GM18511 (cell line): ENCODE measurements around the gene GTSE1.
"Not testable (repeated sequence)": the region's sequence is repeated elsewhere in the genome, so short reads cannot be mapped to it uniquely, and the experiment has no call there.

Experiments
- ATAC-seq: cut with Tn5 transposase; IDR thresholded peaks from one replicate; pipeline ENCODE4 v1.9.1; 2021; ENCODE audit warnings: mild to moderate bottlenecking, moderate library complexity; ENCODE audit not compliant: unreplicated experiment

The GTSE1 gene

DNA sequence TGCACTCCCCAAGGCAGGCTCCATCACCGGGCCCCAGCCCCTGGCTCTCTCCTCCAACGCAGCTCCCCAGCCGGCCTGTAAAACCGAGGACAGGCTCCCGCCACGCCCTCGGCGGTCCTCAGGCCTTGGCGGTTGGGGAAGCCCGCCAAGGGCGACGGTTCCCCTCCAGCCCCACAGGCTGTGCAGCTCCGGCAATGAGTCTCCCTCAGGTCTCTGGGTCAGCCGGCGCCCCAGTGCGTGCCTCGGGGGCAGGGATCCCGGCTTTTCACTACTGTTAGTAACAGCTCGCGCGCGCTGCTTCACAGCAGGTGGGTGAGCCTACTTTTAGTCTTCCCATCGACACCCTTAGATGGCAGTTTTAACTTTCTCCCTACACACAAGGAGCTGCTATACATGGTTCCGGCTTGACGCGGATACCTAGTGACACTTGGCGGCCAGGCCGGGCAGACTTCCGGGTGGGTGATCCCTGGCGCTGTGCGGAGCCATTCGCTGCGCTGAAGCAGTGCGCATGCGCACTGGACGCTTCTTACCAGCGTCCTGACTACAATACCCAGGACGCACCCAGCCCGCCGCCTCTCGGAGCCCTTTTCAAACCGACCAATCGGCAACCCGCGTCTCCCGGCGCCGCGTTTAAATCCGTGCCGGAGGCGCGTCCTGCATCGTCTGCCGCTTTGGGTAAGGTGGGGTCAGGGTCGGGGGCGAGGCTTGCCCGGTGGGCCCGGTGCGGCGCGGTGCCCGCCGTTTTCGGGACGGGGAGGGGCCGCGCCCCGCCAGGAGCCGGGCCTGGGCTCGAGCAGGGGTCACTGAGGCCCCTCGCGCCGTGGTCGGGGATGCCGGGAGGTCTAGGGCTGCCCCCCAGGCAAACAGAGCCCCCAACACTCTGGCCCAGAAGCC is at the start of gene GTSE1:
GTSE1 (plus strand) TSS at position 614 of the 894 bp plus-strand sequence. CDS start 531 bp downstream, outside the sequence.
- ATAC-seq = peak; percentile 97

DNA sequence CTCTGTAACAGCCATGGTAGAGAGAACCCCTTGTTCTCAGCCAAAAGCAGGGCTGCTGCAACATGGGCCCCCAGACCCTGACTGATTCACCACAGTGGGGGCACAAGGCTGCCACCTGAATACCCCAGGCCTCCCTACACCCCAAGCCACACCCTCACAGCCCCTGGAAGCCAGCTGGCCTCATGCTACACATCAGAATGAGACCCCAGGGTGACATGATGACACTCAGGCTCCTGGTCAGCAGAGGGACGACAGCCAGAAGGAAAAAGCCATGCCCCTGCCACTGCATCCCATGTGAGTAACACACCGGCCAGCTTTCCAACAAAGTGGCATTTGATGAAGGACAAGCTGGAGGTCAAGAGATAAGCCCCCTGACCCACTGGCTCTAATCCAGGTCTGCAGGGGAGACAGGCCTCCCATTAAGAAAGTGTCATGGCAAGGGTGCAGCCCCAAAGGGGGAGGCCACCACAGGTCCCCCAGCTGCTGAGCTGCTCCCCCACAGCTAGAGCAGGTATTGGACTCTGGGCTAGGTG is 49.2 kb upstream of the GTSE1 start:
- ATAC-seq = no peak

DNA sequence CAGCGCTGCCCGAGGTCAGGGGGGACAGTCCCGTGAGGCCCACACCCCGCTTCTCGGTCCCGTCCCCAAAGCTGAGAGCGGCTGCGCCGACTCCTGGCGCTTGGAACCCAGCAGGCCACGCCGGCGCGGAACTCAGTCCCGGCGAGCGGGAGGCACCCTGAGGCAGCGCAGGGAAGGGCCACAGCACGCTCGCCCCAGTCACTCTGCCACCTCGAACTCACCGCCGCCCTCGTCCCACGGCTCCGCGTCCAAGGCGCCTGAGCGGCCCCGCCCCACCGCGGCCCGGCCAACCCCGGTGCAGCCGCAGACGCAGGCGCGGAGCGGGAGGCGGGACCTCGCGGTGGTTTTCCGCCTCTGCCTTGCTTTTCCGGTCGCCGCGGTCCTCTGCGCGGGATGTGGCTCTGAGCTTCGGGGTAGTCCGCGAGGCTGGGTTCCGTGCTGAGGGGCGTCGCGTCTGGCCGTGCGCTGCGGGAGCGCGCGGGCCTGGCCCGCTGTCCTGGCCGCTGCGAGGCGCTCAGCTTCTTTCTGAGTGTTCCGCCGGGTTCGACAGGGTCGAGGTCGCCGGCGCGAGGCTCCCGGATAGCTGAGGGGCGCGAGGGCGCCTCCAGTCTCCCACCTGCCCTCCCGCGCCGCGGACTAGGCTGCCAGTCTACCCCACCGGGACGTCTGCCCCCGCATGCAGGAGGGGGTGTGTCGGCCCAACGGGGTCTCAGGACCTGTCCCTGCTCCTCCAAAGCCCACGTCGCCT is 46.5 kb upstream of the GTSE1 start, which contains the start of gene CDPF1:
CDPF1 (minus strand) TSS at position 259 of the 748 bp plus-strand sequence. CDS start 2,009 bp downstream, outside the sequence.
- peak; percentile 88 for ATAC-seq

- ATAC-seq = peak; percentile 20
These were observed 45.9 kb upstream of the GTSE1 start for GRCh38 chr22:46250783-46251125.

DNA sequence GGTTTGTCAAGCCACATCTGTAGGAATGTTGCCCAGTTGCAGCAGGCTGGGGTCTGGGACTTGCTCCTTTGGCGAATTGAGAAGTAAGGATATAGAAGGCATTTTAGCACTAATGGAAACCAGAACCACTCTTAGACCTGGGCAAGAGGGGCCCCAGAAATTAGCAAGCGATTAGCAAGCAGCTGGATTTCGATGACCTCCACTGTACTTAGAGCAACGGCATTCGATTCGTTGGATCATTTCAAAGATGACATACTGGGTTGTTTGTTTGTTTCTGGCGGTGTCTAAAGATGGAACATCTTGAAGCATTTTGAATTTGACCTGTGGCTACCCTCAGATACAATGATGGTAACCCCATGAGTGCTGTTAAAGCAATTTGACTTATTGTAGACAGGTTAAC is 45.4 kb upstream of the GTSE1 start:
- no peak for ATAC-seq

GRCh38 chr22:46251816-46252380 is 44.8 kb upstream of the GTSE1 start:
- no peak for ATAC-seq

GRCh38 chr22:46256358-46256958 is 40.2 kb upstream of the GTSE1 start:
- no peak for ATAC-seq

GRCh38 chr22:46259374-46259773 is 37.3 kb upstream of the GTSE1 start:
- ATAC-seq = no peak

- ATAC-seq = no peak
These were observed 36.6 kb upstream of the GTSE1 start for GRCh38 chr22:46260038-46260437.

- no peak for ATAC-seq
These were observed 34.0 kb upstream of the GTSE1 start for GRCh38 chr22:46262449-46263215.

DNA sequence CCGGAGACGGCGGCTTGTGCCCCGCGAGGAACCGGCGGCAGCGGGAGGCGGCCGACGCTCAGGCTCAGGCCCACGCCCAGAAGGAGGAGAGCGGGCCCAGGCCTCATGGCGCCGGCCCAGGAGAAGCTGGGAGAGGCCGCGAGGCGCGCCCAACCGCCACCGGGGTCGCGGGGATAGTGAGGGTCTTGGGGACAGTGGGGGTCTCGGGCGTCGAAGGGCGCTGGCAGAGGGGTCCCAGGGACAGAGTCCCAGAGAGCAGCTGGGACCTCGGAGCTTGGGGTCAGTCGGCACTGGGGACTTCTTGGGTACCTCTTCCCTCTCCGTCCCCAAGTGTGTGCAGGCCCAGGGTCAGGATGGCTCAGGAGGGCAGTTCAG is 33.5 kb upstream of the GTSE1 start, which contains the start of gene PKDREJ:
PKDREJ (minus strand) TSS at position 128 of the 375 bp plus-strand sequence; CDS start at position 107, 21 bp downstream.
- ATAC-seq = no peak

DNA sequence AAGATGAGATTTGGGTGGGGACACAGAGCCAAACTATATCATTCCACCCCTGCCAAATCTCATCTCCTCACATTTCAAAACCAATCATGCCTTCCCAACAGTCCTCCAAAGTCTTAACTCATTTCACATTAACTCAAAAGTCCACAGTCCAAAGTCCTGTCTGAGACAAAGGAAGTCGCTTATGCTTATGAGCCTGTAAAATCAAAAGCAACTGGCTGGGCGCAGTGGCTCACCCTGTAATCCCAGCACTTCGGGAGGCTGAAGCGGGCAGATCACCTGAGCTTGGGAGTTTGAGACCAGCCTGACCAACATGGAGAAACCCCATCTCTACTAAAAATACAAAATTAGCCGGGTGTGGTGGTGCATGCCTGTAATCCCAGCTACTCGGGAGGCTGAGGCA is 32.1 kb upstream of the GTSE1 start:
- not testable (repeated sequence) for ATAC-seq

DNA sequence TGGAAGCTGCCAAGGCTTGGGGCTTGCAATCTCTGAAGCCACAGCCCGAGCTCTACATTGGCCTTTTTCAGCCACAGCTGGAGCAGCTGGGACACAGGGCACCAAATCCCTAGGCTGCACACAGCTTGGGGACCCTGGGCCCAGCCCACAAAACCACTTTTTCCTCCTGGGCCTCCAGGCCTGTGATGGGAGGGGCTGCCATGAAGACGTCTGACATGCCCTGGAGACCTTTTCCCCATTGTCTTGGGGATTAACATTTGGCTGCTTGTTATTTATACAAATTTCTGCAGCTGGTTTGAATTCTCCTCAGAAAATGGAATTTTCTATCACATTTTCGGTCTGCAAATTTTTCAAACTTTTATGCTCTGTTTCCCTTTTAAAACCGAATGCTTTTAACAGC is 31.0 kb upstream of the GTSE1 start:
- ATAC-seq = not testable (repeated sequence)

GRCh38 chr22:46267431-46268279 is 29.0 kb upstream of the GTSE1 start, which contains the start of gene TTC38:
TSS of gene TTC38 (plus strand) at chr22:46268008. CDS start at chr22:46268040, 32 bp downstream.
- peak; percentile 81 for ATAC-seq

DNA sequence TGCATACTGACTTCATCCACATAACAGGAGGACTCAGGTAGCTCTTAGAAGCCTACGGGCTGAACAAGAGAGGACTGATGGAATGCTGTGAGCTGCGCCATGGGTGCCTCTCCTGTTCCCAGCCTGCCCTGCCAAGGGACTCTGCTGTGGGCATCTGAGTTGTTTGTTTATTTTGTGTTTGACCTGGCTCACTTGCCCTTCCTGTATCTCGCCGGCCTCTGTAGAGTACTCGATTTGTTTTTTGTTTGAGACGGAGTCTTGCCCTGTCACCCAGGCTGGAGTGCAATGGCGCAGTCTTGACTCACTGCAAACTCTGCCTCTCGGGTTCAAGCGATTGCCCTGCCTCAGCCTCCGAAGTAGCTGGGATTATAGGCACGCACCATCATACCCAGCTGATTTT is 27.1 kb upstream of the GTSE1 start:
- no peak for ATAC-seq

DNA sequence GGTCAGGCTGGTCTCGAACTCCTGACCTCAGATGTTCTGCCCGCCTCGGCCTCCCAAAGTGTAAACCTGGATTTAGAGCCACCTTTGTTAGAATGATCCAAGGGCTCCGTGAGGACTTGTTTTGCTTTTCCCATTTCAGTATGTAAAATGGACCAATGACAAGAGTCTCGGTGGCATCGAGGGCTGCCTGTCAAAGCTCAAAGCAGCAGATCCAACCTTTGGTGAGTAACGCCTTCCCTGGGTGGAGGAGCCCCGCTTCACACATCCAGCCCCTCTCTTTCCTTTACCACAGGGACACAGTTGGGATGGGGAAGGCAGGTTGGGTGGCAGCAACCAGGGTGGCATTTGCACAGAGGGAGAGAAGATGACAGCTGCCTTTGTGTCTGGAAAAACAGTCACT is 24.5 kb upstream of the GTSE1 start:
- no peak for ATAC-seq

GRCh38 chr22:46272762-46273431 is 23.8 kb upstream of the GTSE1 start:
- no peak for ATAC-seq

DNA sequence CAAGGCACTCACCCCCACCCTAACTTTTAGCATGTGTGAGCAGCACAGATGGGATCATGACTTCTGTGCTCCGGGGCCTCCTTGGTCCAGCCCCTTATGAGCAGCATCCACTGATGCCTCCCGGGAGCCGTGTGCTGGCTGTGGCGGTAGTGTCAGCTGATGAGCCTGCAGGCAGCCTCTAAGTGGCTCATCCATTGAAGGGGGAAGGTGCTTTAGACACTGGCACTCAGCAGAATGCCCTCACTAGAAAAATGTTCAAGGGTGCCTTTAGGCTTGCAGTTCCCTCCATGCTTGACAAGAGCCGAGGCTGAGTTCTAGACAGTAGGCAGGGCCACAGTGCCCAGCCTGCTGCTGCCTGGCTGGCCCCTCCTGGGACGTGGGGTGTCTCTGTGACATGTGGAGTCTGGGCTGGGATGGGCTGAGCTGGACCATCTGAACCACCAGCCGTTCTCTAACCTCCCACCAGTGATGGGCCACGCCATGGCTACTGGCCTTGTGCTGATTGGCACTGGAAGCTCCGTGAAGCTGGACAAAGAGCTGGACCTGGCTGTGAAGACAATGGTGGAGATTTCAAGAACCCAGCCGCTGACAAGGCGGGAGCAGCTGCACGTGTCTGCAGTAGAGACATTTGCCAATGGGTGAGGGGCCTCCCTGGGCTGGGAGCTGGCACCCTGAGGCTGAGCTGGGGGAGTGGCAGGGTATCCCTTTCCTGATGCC is 23.1 kb upstream of the GTSE1 start:
- ATAC-seq = no peak
